HepG2 (cell line): ENCODE measurements around the gene S100P. TPM values are rescaled to one million over a fixed set of nuclear protein-coding genes. Genes with fewer than 3 reads are reported as not detected.
A peak's percentile ranks its signal among the peaks of the same experiment; 100 is the strongest.

ENCODE experiments used
- AHR ChIP-seq: IDR thresholded peaks from 2 replicates; pipeline ENCODE4 v1.6.1; 2018; ENCODE audit warnings: missing genetic modification reagents, missing compliant biosample characterization
- HIC2 ChIP-seq: sonication (generic); formaldehyde crosslinking; IDR thresholded peaks from 2 replicates; pipeline ENCODE4 v1.9.0; 2022; ENCODE audit warnings: low read depth, missing genetic modification reagents
- KMT2A ChIP-seq: sonication (generic); formaldehyde crosslinking; IDR thresholded peaks from 2 replicates; pipeline ENCODE4 v1.4.0; 2020; ENCODE audit warnings: missing genetic modification reagents
- MEIS2 ChIP-seq: sonication (generic); formaldehyde crosslinking; IDR thresholded peaks from 2 replicates; pipeline ENCODE4 v1.9.0; 2021; ENCODE audit warnings: mild to moderate bottlenecking, missing genetic modification reagents
- MYPOP ChIP-seq: sonication (generic); formaldehyde crosslinking; IDR thresholded peaks from 2 replicates; pipeline ENCODE4 v1.8.1; 2023; ENCODE audit warnings: mild to moderate bottlenecking, moderate library complexity, missing genetic modification reagents
- NFAT5 ChIP-seq: sonication (generic); formaldehyde crosslinking; IDR thresholded peaks from 2 replicates; pipeline ENCODE4 v1.4.0; 2020; ENCODE audit warnings: missing genetic modification reagents
- RBM39 ChIP-seq: fragments of 200-400 bp; formaldehyde crosslinking; IDR thresholded peaks from one replicate; pipeline ENCODE4 v1.6.1; 2018; ENCODE audit warnings: antibody characterized with exemption, mild to moderate bottlenecking, low read depth, low read length; ENCODE audit not compliant: poor library complexity, severe bottlenecking
- THAP7 ChIP-seq: sonication (generic); formaldehyde crosslinking; IDR thresholded peaks from 2 replicates; pipeline ENCODE4 v1.8.1; 2023; ENCODE audit warnings: mild to moderate bottlenecking, missing genetic modification reagents
- ZBTB33 ChIP-seq: sonication (generic); formaldehyde crosslinking; IDR thresholded peaks from 2 replicates; pipeline ENCODE4 v1.4.0; 2020; ENCODE audit warnings: missing genetic modification reagents
- ZMYM4 ChIP-seq: sonication (generic); formaldehyde crosslinking; IDR thresholded peaks from 2 replicates; pipeline ENCODE4 v1.8.1; 2023; ENCODE audit warnings: mild to moderate bottlenecking, missing genetic modification reagents
- ZNF276 ChIP-seq: sonication (generic); formaldehyde crosslinking; IDR thresholded peaks from 2 replicates; pipeline ENCODE4 v1.4.0; 2020; ENCODE audit warnings: mild to moderate bottlenecking, low read depth, missing genetic modification reagents
- ZNF382 ChIP-seq: sonication (generic); formaldehyde crosslinking; IDR thresholded peaks from 2 replicates; pipeline ENCODE4 v1.5.0; 2020; ENCODE audit warnings: missing genetic modification reagents, mild to moderate bottlenecking, borderline replicate concordance
- ZNF709 ChIP-seq: sonication (generic); formaldehyde crosslinking; IDR thresholded peaks from 2 replicates; pipeline ENCODE4 v1.5.0; 2020; ENCODE audit warnings: mild to moderate bottlenecking, missing genetic modification reagents
- ZNF746 ChIP-seq: sonication (generic); formaldehyde crosslinking; IDR thresholded peaks from 2 replicates; pipeline ENCODE4 v1.8.0; 2022; ENCODE audit warnings: mild to moderate bottlenecking, missing genetic modification reagents
- polyA plus RNA-seq, 8 experiments: library from polyadenylated mRNA; depleted of rRNA in 3 of 8; stranded (reverse) in 7 of 8; unstranded in 1 of 8; fragments of >200 nt; fragmentation: Illumina TruSeq in 4 of 8; extraction: Trizol in 4 of 8; gene quantifications; 2 replicates each; pipeline versions ENCODE4 v1.2.1 to v1.2.3, GENCODE V29; 2011 to 2016; ENCODE audit warnings: low read depth in 4 of 8, missing spikeins in 1 of 8, mixed read lengths in 1 of 8; ENCODE audit not compliant: insufficient read depth in 1 of 8
- total RNA-seq, 5 experiments: library from RNA; depleted of rRNA; stranded (reverse); fragments of >200 nt; fragmentation: Illumina TruSeq; extraction: Trizol; gene quantifications; 2 replicates each; pipeline ENCODE4 v1.2.3, GENCODE V29; 2016; ENCODE audit warnings: low read depth in 1 of 5

Gene S100P
- total and polyA plus RNA-seq, 2 of the 13 experiments (the other 11 are each of a cell fraction or from before 2014, with no cell fraction given), result 278 to 1,649 TPM

- 0 out of 2 replicates have a peak, but pooled peaks have one; percentile 47 for TF ChIP-seq NFAT5 (CRISPR knock-in tag)
- TF ChIP-seq RBM39, result peak; percentile 34
- peak; percentile 43; the same call in 1 of the 2 replicates for TF ChIP-seq ZMYM4 (CRISPR knock-in tag)
- TF ChIP-seq ZNF709 (CRISPR knock-in tag), result no peak
- no peak for TF ChIP-seq ZNF382 (CRISPR knock-in tag)
- 0 out of 2 replicates have a peak, but pooled peaks have one; percentile 12 for TF ChIP-seq ZBTB33
- TF ChIP-seq MYPOP (CRISPR knock-in tag), result 0 out of 2 replicates have a peak, but pooled peaks have one; percentile 50
- TF ChIP-seq AHR (CRISPR knock-in tag), result no peak
- peak; percentile 72; the same call in 1 of the 2 replicates for TF ChIP-seq THAP7 (CRISPR knock-in tag)
- TF ChIP-seq ZNF276, result peak; percentile 57; the same call in 1 of the 2 replicates
- TF ChIP-seq MEIS2 (CRISPR knock-in tag), result peak; percentile 46; the same call in 1 of the 2 replicates
- no peak for TF ChIP-seq HIC2
- TF ChIP-seq ZNF746, result no peak
- peak; percentile 78 for TF ChIP-seq KMT2A (CRISPR knock-in tag)
Measured at GRCh38 chr4:6709230-6710114, 15.8 kb downstream of the S100P start, which contains the start of gene MRFAP1L1 (continued).
